H7 (cell line): Measurements from ENCODE around the gene ATAD1. TPM values are rescaled to one million over a fixed set of nuclear protein-coding genes. Genes with fewer than 3 reads are reported as not detected.
"Not testable (repeated sequence)": the region's sequence is repeated elsewhere in the genome, so short reads cannot be mapped to it uniquely, and the experiment has no call there.

Experiments
- DNase-seq: peaks from one replicate; pipeline ENCODE4 v3.0.0; 2012
- H3K27me3 ChIP-seq: 2 replicates; pipeline ENCODE4 v1.6.0; 2011; ENCODE audit warnings: mild to moderate bottlenecking, low read length; ENCODE audit not compliant: control insufficient read depth, insufficient read depth
- H3K36me3 ChIP-seq: replicated peaks from 2 replicates; pipeline ENCODE4 v1.5.1; 2011; ENCODE audit warnings: low read length; ENCODE audit not compliant: control insufficient read depth, insufficient read depth
- H3K4me3 ChIP-seq: 2 replicates; pipeline ENCODE4 v1.5.1; 2011; ENCODE audit warnings: low read depth, mild to moderate bottlenecking, control low read depth, low read length, moderate library complexity; ENCODE audit not compliant: insufficient read depth
- total RNA-seq: library from RNA; depleted of rRNA; stranded (reverse); fragments of >200 nt; shearing (Covaris generic); gene quantifications from 2 replicates; pipeline ENCODE4 v1.2.3, GENCODE V29; 2014

ATAD1 gene
- total RNA-seq, 1 experiment from 2014 or later: 37.5 TPM

DNA sequence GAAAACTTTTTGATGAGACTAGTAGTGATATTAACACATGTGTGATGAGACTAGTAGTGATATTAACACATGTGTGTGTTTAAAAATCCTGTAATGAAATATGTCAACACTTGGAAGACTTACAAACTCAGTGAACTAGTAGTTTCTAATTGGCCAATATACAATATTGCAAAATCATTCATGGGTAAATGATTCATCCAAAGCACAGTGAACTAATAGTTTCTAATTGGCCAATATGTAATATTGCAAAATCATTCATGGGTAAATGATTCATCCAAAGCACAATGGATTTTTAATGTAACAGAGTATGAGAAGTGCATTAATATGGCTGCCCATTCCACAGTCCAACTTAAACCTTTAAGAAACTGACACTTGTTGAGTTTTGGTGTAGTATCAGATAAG lies 77.8 kb downstream of the ATAD1 start:
- H3K36me3 ChIP-seq: 0 out of 2 replicates have a peak, but pooled peaks cover 4% of the 10 kb centered on the region
- no peak overlapping the region for H3K4me3 ChIP-seq
- no peak for DNase-seq

DNA sequence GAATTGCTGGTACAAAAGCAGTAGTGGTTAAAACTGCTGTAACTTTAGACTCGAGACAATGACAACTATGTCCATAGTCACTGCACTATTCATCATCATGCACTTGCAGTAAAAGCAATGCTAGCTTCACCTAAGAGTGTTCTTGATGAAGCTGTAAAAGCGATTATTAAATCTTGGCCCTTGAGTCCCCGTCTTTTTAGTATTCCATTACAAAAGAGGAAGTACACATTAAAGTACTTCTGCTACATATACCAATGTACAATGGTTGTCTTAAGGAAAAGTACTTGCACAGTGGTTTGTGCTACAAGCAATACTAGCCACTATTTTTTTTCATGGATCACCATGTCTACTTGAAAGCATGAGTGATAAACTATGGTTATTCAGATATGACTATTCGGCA lies 78.3 kb downstream of the ATAD1 start:
- no peak for DNase-seq
- Histone ChIP-seq H3K27me3 (no peaks in the 10 kb centered on the region), H3K36me3 (0 out of 2 replicates have a peak, but pooled peaks cover 4% of the 10 kb centered on the region), H3K4me3 (no peak overlapping the region)

More for the DNA sequence above, 77.8 kb downstream of the ATAD1 start:
- H3K27me3 ChIP-seq: no peaks in the 10 kb centered on the region

- H3K27me3 ChIP-seq, H3K4me3 ChIP-seq, DNase-seq, H3K36me3 ChIP-seq: not testable (repeated sequence)
These were observed 79.8 kb downstream of the ATAD1 start for GRCh38 chr10:87738253-87738652.

DNA sequence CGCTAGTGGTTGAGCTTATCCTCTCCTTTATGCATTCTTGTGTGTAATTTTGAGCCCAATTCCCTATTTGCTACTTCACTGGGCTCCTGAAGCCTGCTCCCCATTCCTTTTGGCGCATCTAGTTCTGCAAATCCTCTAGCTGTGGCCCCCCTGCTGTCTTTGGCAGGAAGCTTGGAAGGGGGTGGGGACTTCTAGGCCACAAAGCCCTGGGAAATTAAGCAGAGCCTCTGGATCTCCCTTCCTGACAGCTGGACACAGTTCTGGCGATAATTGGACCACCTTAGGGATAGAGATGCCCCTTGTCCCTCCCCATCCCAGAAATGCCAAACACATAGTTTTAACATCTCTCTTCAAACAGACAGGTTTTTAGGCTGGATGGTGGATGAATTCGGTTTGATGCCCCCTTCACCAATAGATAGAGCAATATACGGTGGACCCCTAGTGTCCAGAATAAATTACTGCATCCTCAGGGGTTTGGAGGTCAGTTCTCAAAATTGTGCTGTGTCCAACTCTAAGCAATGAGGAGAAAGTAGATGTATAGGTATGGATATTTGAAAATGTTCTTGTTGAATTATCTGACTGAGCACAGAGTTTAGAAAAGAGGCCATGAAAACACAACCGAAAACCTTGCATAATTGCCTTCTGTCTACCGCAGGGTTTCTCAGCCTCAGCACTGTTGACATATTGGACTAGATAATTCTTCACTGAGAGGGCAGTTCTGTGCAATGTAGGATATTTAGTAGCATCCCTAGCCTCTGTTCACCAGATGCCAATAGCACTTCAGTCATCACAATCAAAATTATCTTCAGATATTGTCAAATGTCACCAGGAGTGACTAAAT lies 82.8 kb downstream of the ATAD1 start:
- Histone ChIP-seq H3K27me3 (no peaks in the 10 kb centered on the region), H3K36me3 (0 out of 2 replicates have a peak, but pooled peaks cover 1% of the 10 kb centered on the region), H3K4me3 (no peak overlapping the region)
- DNase-seq: peak; percentile 62

DNA sequence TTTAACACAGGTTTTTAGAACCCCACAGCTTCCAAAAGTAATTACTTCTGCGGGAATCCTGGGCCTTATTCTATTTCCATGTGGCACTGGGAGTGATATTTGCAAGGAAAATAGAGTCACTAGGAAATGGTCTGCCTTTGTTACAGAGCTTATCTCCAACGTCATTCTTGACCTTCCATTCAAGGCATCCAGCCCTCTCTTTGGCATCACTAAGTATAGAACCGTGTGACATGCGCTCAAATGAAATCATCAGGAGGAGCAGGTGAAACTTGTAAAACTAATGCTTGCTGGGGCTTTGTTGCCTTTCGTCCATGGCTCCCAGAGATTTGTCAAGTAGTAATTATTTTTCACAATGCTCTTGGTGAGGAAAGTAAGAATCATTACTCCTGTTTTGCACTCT lies 84.9 kb downstream of the ATAD1 start:
- DNase-seq: no peak
- no peaks in the 10 kb centered on the region for H3K27me3 ChIP-seq

GRCh38 chr10:87729940-87730339 lies 88.1 kb downstream of the ATAD1 start:
- no peaks in the 10 kb centered on the region for H3K36me3 ChIP-seq
- no peak overlapping the region for H3K4me3 ChIP-seq
- H3K27me3 ChIP-seq: no peaks in the 10 kb centered on the region
- DNase-seq: no peak

More for the DNA sequence above, 84.9 kb downstream of the ATAD1 start:
- no peak overlapping the region for H3K4me3 ChIP-seq
- 0 out of 2 replicates have a peak, but pooled peaks cover 1% of the 10 kb centered on the region for H3K36me3 ChIP-seq

DNA sequence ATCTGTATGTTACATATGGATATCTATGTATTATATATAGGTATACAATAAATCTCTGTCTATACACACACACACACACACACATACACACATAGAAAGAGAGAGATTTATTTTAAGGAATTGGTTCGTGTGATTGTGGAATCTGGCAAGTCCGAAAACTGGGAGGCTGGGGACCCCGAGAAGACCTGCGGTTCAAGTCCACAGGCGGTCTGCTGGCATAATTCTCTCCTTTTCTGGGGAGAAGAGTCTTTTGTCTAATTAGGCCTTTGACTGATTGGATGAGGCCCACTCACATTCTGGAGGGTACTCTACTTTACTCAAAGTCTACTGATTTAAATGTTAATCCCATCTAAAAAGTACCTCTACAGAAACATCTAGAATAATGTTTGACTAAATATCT lies 93.2 kb downstream of the ATAD1 start:
- Histone ChIP-seq H3K36me3 (no peaks in the 10 kb centered on the region), H3K4me3 (no peak overlapping the region), H3K27me3 (no peaks in the 10 kb centered on the region)
- DNase-seq: no peak

GRCh38 chr10:87723500-87723899 lies 94.5 kb downstream of the ATAD1 start:
- no peak for DNase-seq
- Histone ChIP-seq H3K27me3 (no peaks in the 10 kb centered on the region), H3K36me3 (no peaks in the 10 kb centered on the region; the same call in 1 of the 2 replicates), H3K4me3 (no peak overlapping the region)

- no peaks in the 10 kb centered on the region for H3K27me3 ChIP-seq
- no peaks in the 10 kb centered on the region; the same call in 1 of the 2 replicates for H3K36me3 ChIP-seq
- no peak for DNase-seq
- H3K4me3 ChIP-seq: no peak overlapping the region
These were observed 95.3 kb downstream of the ATAD1 start for GRCh38 chr10:87722716-87723115.

GRCh38 chr10:87721781-87722180 lies 96.2 kb downstream of the ATAD1 start:
- Histone ChIP-seq H3K27me3 (no peaks in the 10 kb centered on the region), H3K4me3 (no peak overlapping the region)
- DNase-seq: no peak

DNA sequence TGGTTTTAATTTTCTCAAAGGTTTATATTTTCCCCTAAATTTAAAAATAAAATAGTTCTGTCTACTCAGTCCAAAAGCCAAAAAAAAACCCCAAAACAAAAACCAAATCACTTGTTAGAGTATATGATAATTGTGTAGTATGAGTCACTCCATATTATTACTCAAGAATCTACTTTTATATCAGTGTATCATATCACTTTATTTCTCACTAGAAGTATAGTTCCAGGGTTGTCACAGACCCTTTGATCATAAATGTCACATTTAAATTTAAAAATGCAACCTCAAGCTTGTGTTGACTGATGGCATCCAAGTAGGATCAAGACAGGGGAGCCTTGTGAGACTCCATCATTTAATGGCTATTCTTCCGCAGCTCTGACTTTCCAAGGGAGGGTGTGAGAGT lies 97.4 kb downstream of the ATAD1 start:
- no peak for DNase-seq
- Histone ChIP-seq H3K27me3 (no peaks in the 10 kb centered on the region), H3K4me3 (no peak overlapping the region), H3K36me3 (no peaks in the 10 kb centered on the region; the same call in 1 of the 2 replicates)

More at GRCh38 chr10:87721781-87722180, 96.2 kb downstream of the ATAD1 start:
- H3K36me3 ChIP-seq: no peaks in the 10 kb centered on the region; the same call in 1 of the 2 replicates

DNA sequence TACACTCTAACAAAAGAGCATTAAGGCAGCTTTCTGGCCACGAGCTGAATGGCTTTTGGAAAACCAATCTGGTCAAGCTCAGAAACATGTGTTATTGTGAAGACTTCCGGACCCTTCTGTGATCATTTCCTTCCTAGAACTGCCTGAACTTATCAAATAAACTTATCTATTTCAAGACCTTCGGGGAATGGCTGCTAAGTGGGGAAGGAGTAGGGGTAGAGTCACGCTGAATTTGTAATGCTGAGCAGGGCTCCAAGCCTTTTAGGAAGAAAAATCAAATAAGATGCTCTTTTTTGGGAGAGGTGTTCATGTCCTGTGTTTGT lies 101.7 kb downstream of the ATAD1 start:
- no peaks in the 10 kb centered on the region for H3K27me3 ChIP-seq
- no peak for DNase-seq
- no peak overlapping the region for H3K4me3 ChIP-seq
- H3K36me3 ChIP-seq: no peaks in the 10 kb centered on the region; the same call in none of the 2 replicates

DNA sequence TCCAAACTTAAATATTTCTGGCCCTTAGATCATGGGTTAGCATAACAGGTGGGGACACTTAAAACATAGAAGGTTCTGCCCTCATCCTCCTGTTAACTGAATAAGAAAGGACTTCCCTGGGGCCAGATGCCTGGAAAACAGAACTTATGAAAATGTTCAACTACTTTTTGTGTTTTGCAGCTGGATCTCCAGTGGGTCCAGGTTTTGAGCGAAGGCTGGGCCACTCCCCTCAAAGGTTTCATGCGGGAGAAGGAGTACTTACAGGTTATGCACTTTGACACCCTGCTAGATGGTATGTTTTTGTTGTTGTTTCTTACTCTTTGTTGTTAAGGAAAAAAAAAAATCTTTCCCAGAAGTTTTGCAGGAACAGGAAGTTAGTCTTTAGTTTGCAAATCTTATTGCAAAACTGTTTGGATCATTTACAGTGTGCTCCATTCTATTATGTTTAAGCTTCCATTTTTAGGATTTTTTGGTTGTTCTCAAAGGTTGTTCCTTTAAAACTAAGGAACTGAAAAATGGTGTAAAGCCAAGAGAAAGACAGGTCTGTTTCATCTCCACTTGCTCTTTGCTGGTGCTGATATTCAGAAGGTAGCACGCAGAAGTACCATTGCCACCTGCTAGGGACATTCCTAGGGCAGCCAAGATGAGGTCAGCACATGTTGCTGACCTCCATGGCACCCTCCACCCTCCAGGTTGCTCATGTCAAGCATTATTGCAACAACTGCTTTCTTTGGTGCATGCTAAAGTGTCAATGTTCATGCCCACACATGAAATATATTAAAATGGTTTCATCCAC lies 102.3 kb downstream of the ATAD1 start:
- Histone ChIP-seq H3K36me3 (no peaks in the 10 kb centered on the region; the same call in none of the 2 replicates), H3K4me3 (no peak overlapping the region), H3K27me3 (no peaks in the 10 kb centered on the region)
- no peak for DNase-seq

- DNase-seq: no peak
- H3K27me3 ChIP-seq: no peaks in the 10 kb centered on the region
- no peak overlapping the region for H3K4me3 ChIP-seq
- H3K36me3 ChIP-seq: peaks cover 2% of the 10 kb centered on the region; the same call in 1 of the 2 replicates
These were observed 104.3 kb downstream of the ATAD1 start for GRCh38 chr10:87713707-87714106.
